ENCODE results near the gene TNFRSF21.

TNFRSF21 gene

GRCh38 chr6:47245745-47246371, 63.8 kb downstream of the TNFRSF21 start:
- FAIRE-seq: peak; percentile 14
- TF ChIP-seq POLR2A (IDR thresholded peaks at IDR 0.05; ENCODE audit: low read depth, low read length) (no peak), TAF1 (IDR thresholded peaks at IDR 0.05; ENCODE audit: borderline replicate concordance, low read depth, low read length) (no peak)
- no peak for DNase-seq (ENCODE audit: insufficient read length)

GRCh38 chr6:47242483-47243386, 67.0 kb downstream of the TNFRSF21 start:
- TF ChIP-seq POLR2A (IDR thresholded peaks at IDR 0.05; ENCODE audit: low read depth, low read length) (no peak), TAF1 (IDR thresholded peaks at IDR 0.05; ENCODE audit: borderline replicate concordance, low read depth, low read length) (no peak), POLR2AphosphoS5 (IDR thresholded peaks at IDR 0.05; ENCODE audit: low read depth, low read length) (no peak)
- FAIRE-seq (peak; percentile 95), DNase-seq (ENCODE audit: insufficient read length) (peak; percentile 45)

GRCh38 chr6:47241742-47242482, 67.8 kb downstream of the TNFRSF21 start:
- no peak for FAIRE-seq
- TF ChIP-seq TAF1 (IDR thresholded peaks at IDR 0.05; ENCODE audit: borderline replicate concordance, low read depth, low read length) (no peak), POLR2AphosphoS5 (IDR thresholded peaks at IDR 0.05; ENCODE audit: low read depth, low read length) (no peak), POLR2A (IDR thresholded peaks at IDR 0.05; ENCODE audit: low read depth, low read length) (no peak)
- no peak for DNase-seq (ENCODE audit: insufficient read length)

- no peak for DNase-seq (ENCODE audit: insufficient read length)
- no peak for TF ChIP-seq TAF1 (IDR thresholded peaks at IDR 0.05; ENCODE audit: borderline replicate concordance, low read depth, low read length)
- TF ChIP-seq POLR2AphosphoS5 (IDR thresholded peaks at IDR 0.05; ENCODE audit: low read depth, low read length): no peak
- no peak for TF ChIP-seq POLR2A (IDR thresholded peaks at IDR 0.05; ENCODE audit: low read depth, low read length)
- FAIRE-seq: no peak
Measured at GRCh38 chr6:47240277-47240890, 69.3 kb downstream of the TNFRSF21 start.

- FAIRE-seq: no peak
- TF ChIP-seq TAF1 (IDR thresholded peaks at IDR 0.05; ENCODE audit: borderline replicate concordance, low read depth, low read length): no peak
- TF ChIP-seq POLR2A (IDR thresholded peaks at IDR 0.05; ENCODE audit: low read depth, low read length): no peak
- no peak for TF ChIP-seq POLR2AphosphoS5 (IDR thresholded peaks at IDR 0.05; ENCODE audit: low read depth, low read length)
Measured at GRCh38 chr6:47239546-47239945, 70.2 kb downstream of the TNFRSF21 start.

GRCh38 chr6:47238456-47238995, 71.2 kb downstream of the TNFRSF21 start:
- no peak for DNase-seq (ENCODE audit: insufficient read length)
- no peak for FAIRE-seq
- TF ChIP-seq TAF1 (IDR thresholded peaks at IDR 0.05; ENCODE audit: borderline replicate concordance, low read depth, low read length) (no peak), POLR2A (IDR thresholded peaks at IDR 0.05; ENCODE audit: low read depth, low read length) (no peak), POLR2AphosphoS5 (IDR thresholded peaks at IDR 0.05; ENCODE audit: low read depth, low read length) (no peak)

More at GRCh38 chr6:47239546-47239945, 70.2 kb downstream of the TNFRSF21 start:
- DNase-seq (ENCODE audit: insufficient read length): no peak

- no peak for TF ChIP-seq POLR2A (IDR thresholded peaks at IDR 0.05; ENCODE audit: low read depth, low read length)
- FAIRE-seq: no peak
- no peak for DNase-seq (ENCODE audit: insufficient read length)
Measured at GRCh38 chr6:47237196-47237595, 72.5 kb downstream of the TNFRSF21 start.

- DNase-seq (ENCODE audit: insufficient read length) (no peak), FAIRE-seq (no peak)
- TF ChIP-seq TAF1 (IDR thresholded peaks at IDR 0.05; ENCODE audit: borderline replicate concordance, low read depth, low read length): no peak
- TF ChIP-seq POLR2AphosphoS5 (IDR thresholded peaks at IDR 0.05; ENCODE audit: low read depth, low read length): no peak
- no peak for TF ChIP-seq POLR2A (IDR thresholded peaks at IDR 0.05; ENCODE audit: low read depth, low read length)
Measured at GRCh38 chr6:47235964-47236760, 73.5 kb downstream of the TNFRSF21 start.

- TF ChIP-seq POLR2AphosphoS5 (IDR thresholded peaks at IDR 0.05; ENCODE audit: low read depth, low read length) (no peak), TAF1 (IDR thresholded peaks at IDR 0.05; ENCODE audit: borderline replicate concordance, low read depth, low read length) (no peak)
- FAIRE-seq (no peak), DNase-seq (ENCODE audit: insufficient read length) (no peak)
Measured at GRCh38 chr6:47235421-47235820, 74.3 kb downstream of the TNFRSF21 start.

GRCh38 chr6:47234266-47234933, 75.3 kb downstream of the TNFRSF21 start:
- DNase-seq (ENCODE audit: insufficient read length): no peak
- no peak for FAIRE-seq
- TF ChIP-seq POLR2AphosphoS5 (IDR thresholded peaks at IDR 0.05; ENCODE audit: low read depth, low read length): no peak
- no peak for TF ChIP-seq TAF1 (IDR thresholded peaks at IDR 0.05; ENCODE audit: borderline replicate concordance, low read depth, low read length)
- no peak for TF ChIP-seq POLR2A (IDR thresholded peaks at IDR 0.05; ENCODE audit: low read depth, low read length)

Measured in GM12892 (cell line).